NOMO-1 treated with dmso at 0.1 percent for 144 hours (cell line): ENCODE results near the gene CCDC148.
"Not testable (repeated sequence)": the region's sequence is repeated elsewhere in the genome, so short reads cannot be mapped to it uniquely, and the experiment has no call there.

ENCODE experiments used
- DNase-seq: peaks from one replicate; lab custom pipeline; 2025; ENCODE audit not compliant: unreplicated experiment; lab: John Stamatoyannopoulos, UW

The CCDC148 gene

GRCh38 chr2:158359846-158360245 lies 96.7 kb downstream of the CCDC148 start:
- no peak for DNase-seq

- DNase-seq = no peak
Observed at GRCh38 chr2:158357699-158358098, 98.9 kb downstream of the CCDC148 start.

GRCh38 chr2:158357122-158357521 lies 99.4 kb downstream of the CCDC148 start:
- no peak for DNase-seq

GRCh38 chr2:158351466-158351816 lies 105.1 kb downstream of the CCDC148 start:
- DNase-seq = not testable (repeated sequence)

GRCh38 chr2:158350751-158351465 lies 105.6 kb downstream of the CCDC148 start:
- not testable (repeated sequence) for DNase-seq

GRCh38 chr2:158346032-158346431 lies 110.5 kb downstream of the CCDC148 start:
- DNase-seq = no peak

GRCh38 chr2:158339513-158339912 lies 117.0 kb downstream of the CCDC148 start:
- no peak for DNase-seq

GRCh38 chr2:158337018-158337417 lies 119.5 kb downstream of the CCDC148 start:
- no peak for DNase-seq

GRCh38 chr2:158331799-158332198 lies 124.8 kb downstream of the CCDC148 start:
- DNase-seq = not testable (repeated sequence)

- no peak for DNase-seq
Observed at GRCh38 chr2:158325782-158326340, 130.7 kb downstream of the CCDC148 start.

- DNase-seq = no peak
Observed at GRCh38 chr2:158325031-158325781, 131.3 kb downstream of the CCDC148 start.

- DNase-seq = no peak
Observed at GRCh38 chr2:158323381-158323780, 133.2 kb downstream of the CCDC148 start.

GRCh38 chr2:158321264-158321663 lies 135.3 kb downstream of the CCDC148 start:
- no peak for DNase-seq

GRCh38 chr2:158319269-158319668 lies 137.3 kb downstream of the CCDC148 start:
- no peak for DNase-seq

GRCh38 chr2:158317642-158318041 lies 138.9 kb downstream of the CCDC148 start:
- DNase-seq = no peak

- no peak for DNase-seq
Observed at GRCh38 chr2:158315803-158316414, 140.6 kb downstream of the CCDC148 start.

- no peak for DNase-seq
Observed at GRCh38 chr2:158315000-158315399, 141.6 kb downstream of the CCDC148 start.

GRCh38 chr2:158313734-158314133 lies 142.8 kb downstream of the CCDC148 start:
- no peak for DNase-seq

GRCh38 chr2:158312981-158313380 lies 143.6 kb downstream of the CCDC148 start:
- no peak for DNase-seq

GRCh38 chr2:158310407-158310806 lies 146.1 kb downstream of the CCDC148 start:
- not testable (repeated sequence) for DNase-seq

GRCh38 chr2:158305501-158305900 lies 151.1 kb downstream of the CCDC148 start:
- DNase-seq = no peak

GRCh38 chr2:158300394-158300793 lies 156.2 kb downstream of the CCDC148 start:
- DNase-seq = no peak
